Measurements from ENCODE around the gene BBX. TPM values are rescaled to one million over a fixed set of nuclear protein-coding genes. Genes with fewer than 3 reads are reported as not detected.

Gene BBX
- total and polyA plus RNA-seq, 2 of the 13 experiments (the other 11 are each of a cell fraction or from before 2014, with no cell fraction given): 13.7 to 23.2 TPM

DNA sequence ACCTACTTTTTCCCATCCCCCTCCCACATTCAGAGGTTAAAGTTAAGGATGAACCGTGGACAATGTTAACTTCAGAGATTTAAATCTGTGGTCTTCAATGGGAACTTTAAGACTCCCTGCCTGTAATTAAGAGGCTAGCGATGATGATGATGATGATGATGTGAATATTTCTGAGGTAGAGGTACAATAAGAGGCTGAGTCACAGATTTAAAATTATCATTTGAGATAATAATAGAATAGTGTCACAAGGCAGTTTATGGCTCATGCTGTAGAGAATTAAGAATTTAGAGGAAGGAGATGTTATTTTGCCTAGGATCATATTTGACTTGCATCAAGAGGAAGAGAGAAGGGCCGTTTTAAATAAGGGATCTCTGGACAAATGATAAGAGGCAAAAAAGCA, 146.2 kb downstream of the BBX start:
- Histone ChIP-seq H4K20me1 (ENCODE audit: insufficient read depth, low read length) (no peaks in the 10 kb centered on the region), H3K79me2 (ENCODE audit: insufficient read depth, low read length) (no peaks in the 10 kb centered on the region), H3K9me3 (ENCODE audit: low read length) (no peaks in the 10 kb centered on the region), H3K4me1 (ENCODE audit: insufficient read depth, low read length) (no peaks in the 10 kb centered on the region), H2AFZ (ENCODE audit: low read length) (no peak overlapping the region), H3K4me3 (replicated peaks in 1 of 3; ENCODE audit: insufficient read depth in 1 of 3, low read depth in 2 of 3, low read length in 3 of 3) (no peak overlapping the region), H3K4me2 (ENCODE audit: low read depth, low read length) (no peak overlapping the region), H3K9ac (ENCODE audit: insufficient read depth, low read depth, low read length) (no peak overlapping the region), H3K27me3 (ENCODE audit: control insufficient read depth in 1 of 2, insufficient read depth in 2 of 2, low read length in 2 of 2) (no peaks in the 10 kb centered on the region), H3K27ac (ENCODE audit: extremely low read length, insufficient read depth, low read length) (no peak overlapping the region), H3K36me3 (replicated peaks in 1 of 2; ENCODE audit: control insufficient read depth in 1 of 2, insufficient read depth in 2 of 2, low read length in 2 of 2) (no peaks in the 10 kb centered on the region)
- FAIRE-seq: no peak
- CTCF ChIA-PET (ENCODE audit: low intra/inter-chr PET ratio, low total read pairs): no interaction called here
- no peak for TF ChIP-seq SP4 (CRISPR knock-in tag; IDR thresholded peaks at IDR 0.05)
- no peak for TF ChIP-seq RFXANK (CRISPR knock-in tag; IDR thresholded peaks at IDR 0.05)
- TF ChIP-seq, protein P1, sequence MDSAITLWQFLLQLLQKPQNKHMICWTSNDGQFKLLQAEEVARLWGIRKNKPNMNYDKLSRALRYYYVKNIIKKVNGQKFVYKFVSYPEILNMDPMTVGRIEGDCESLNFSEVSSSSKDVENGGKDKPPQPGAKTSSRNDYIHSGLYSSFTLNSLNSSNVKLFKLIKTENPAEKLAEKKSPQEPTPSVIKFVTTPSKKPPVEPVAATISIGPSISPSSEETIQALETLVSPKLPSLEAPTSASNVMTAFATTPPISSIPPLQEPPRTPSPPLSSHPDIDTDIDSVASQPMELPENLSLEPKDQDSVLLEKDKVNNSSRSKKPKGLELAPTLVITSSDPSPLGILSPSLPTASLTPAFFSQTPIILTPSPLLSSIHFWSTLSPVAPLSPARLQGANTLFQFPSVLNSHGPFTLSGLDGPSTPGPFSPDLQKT (CRISPR knock-in tag; IDR thresholded peaks at IDR 0.05; ENCODE audit: borderline replicate concordance): no peak
- TF ChIP-seq ZNF296 (CRISPR knock-in tag; conservative IDR thresholded peaks at IDR 0.05): no peak
- POLR2A ChIA-PET: no interaction called here
- in situ Hi-C loops (cut with HindIII; ENCODE audit: extremely low pct_ligation_motif_present, low pct_unique_long_range_greater_than_20kb) (no loop called here), intact Hi-C loops (cut with micrococcal nuclease; ENCODE audit: unreplicated experiment) (no loop called here)
- no peak for DNase-seq (ENCODE audit: low spot score)
- no peak for ATAC-seq
- WGBS (ENCODE audit: low lambda C conversion rate): 94% methylated on average over 3 of the region's 3 CpGs
- no TSS peak for BruUV-seq (replicated peaks)

DNA sequence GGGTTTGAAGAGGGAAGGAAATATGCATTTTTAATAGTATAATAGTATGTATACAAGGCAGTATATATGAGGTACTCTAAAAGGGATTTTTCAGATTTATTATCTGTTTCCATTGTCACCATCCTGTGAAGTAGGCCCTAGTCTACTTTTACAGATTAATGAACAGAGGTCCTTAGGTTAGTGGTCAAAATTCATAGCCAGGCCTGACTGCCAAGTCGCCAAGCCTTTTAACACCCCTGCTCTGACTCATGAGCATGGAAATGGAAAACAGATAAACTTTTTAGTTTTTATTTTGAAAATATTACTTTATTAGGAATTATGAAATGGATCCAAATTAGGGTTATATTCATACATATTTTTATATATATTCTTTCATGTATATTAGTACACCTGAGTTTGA, 146.9 kb downstream of the BBX start:
- Histone ChIP-seq H3K4me2 (ENCODE audit: low read depth, low read length) (no peak overlapping the region), H3K79me2 (ENCODE audit: insufficient read depth, low read length) (no peaks in the 10 kb centered on the region), H3K36me3 (replicated peaks in 1 of 2; ENCODE audit: control insufficient read depth in 1 of 2, insufficient read depth in 2 of 2, low read length in 2 of 2) (no peaks in the 10 kb centered on the region), H3K9me3 (ENCODE audit: low read length) (no peaks in the 10 kb centered on the region), H4K20me1 (ENCODE audit: insufficient read depth, low read length) (no peaks in the 10 kb centered on the region), H2AFZ (ENCODE audit: low read length) (no peak overlapping the region), H3K4me1 (ENCODE audit: insufficient read depth, low read length) (no peaks in the 10 kb centered on the region), H3K4me3 (replicated peaks in 1 of 3; ENCODE audit: insufficient read depth in 1 of 3, low read depth in 2 of 3, low read length in 3 of 3) (no peak overlapping the region), H3K27ac (ENCODE audit: extremely low read length, insufficient read depth, low read length) (no peak overlapping the region), H3K9ac (ENCODE audit: insufficient read depth, low read depth, low read length) (no peak overlapping the region), H3K27me3 (ENCODE audit: control insufficient read depth in 1 of 2, insufficient read depth in 2 of 2, low read length in 2 of 2) (no peaks in the 10 kb centered on the region)
- FAIRE-seq: no peak
- no peak for DNase-seq (ENCODE audit: low spot score)
- ATAC-seq: no peak
- POLR2A ChIA-PET: no interaction called here
- no TSS peak for BruUV-seq (replicated peaks)
- intact Hi-C loops (cut with micrococcal nuclease; ENCODE audit: unreplicated experiment): no loop called here
- in situ Hi-C loops (cut with HindIII; ENCODE audit: extremely low pct_ligation_motif_present, low pct_unique_long_range_greater_than_20kb): no loop called here
- 95% methylated on average over 1 of the region's 1 CpG for WGBS (ENCODE audit: low lambda C conversion rate)
- TF ChIP-seq ZSCAN22 (CRISPR knock-in tag; IDR thresholded peaks at IDR 0.05): no peak
- TF ChIP-seq, protein P2, sequence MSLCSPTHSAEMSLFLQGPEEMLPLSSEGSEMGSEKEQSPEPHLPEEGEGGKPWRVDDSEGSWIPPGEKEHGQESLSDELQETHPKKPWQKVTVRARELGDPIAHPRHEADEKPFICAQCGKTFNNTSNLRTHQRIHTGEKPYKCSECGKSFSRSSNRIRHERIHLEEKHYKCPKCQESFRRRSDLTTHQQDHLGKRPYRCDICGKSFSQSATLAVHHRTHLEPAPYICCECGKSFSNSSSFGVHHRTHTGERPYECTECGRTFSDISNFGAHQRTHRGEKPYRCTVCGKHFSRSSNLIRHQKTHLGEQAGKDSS (CRISPR knock-in tag; IDR thresholded peaks at IDR 0.05; ENCODE audit: borderline replicate concordance, low read depth): no peak
- TF ChIP-seq, protein P3, sequence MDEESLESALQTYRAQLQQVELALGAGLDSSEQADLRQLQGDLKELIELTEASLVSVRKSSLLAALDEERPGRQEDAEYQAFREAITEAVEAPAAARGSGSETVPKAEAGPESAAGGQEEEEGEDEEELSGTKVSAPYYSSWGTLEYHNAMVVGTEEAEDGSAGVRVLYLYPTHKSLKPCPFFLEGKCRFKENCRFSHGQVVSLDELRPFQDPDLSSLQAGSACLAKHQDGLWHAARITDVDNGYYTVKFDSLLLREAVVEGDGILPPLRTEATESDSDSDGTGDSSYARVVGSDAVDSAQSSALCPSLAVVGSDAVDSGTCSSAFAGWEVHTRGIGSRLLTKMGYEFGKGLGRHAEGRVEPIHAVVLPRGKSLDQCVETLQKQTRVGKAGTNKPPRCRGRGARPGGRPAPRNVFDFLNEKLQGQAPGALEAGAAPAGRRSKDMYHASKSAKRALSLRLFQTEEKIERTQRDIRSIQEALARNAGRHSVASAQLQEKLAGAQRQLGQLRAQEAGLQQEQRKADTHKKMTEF (CRISPR knock-in tag; IDR thresholded peaks at IDR 0.05): no peak
- CTCF ChIA-PET (ENCODE audit: low intra/inter-chr PET ratio, low total read pairs): no interaction called here
